GM18868 (cell line): ENCODE data around the gene ZFC3H1.
"Not testable (repeated sequence)": the region's sequence is repeated elsewhere in the genome, so short reads cannot be mapped to it uniquely, and the experiment has no call there.

Experiments used
- ATAC-seq: cut with Tn5 transposase; IDR thresholded peaks from one replicate; pipeline ENCODE4 v1.9.1; 2021; ENCODE audit warnings: mild to moderate bottlenecking, moderate library complexity; ENCODE audit not compliant: unreplicated experiment

ZFC3H1 gene

GRCh38 chr12:71663561-71664410 lies at the start of gene ZFC3H1, which contains the start of gene THAP2:
TSS of gene ZFC3H1 (minus strand) at chr12:71663848. CDS start at chr12:71663610, 238 bp downstream.
TSS of gene THAP2 (plus strand) at chr12:71664301. CDS start at chr12:71664510, 209 bp downstream.
- ATAC-seq, result peak; percentile 90

GRCh38 chr12:71710276-71711125 lies 46.9 kb upstream of the ZFC3H1 start:
- ATAC-seq, result no peak

GRCh38 chr12:71708658-71709057 lies 45.0 kb upstream of the ZFC3H1 start:
- no peak for ATAC-seq

GRCh38 chr12:71704920-71705319 lies 41.3 kb upstream of the ZFC3H1 start:
- ATAC-seq, result no peak

GRCh38 chr12:71703206-71703605 lies 39.6 kb upstream of the ZFC3H1 start:
- ATAC-seq, result no peak

GRCh38 chr12:71702590-71702989 lies 38.9 kb upstream of the ZFC3H1 start:
- ATAC-seq, result no peak

- ATAC-seq, result not testable (repeated sequence)
Observed at GRCh38 chr12:71702181-71702580, 38.5 kb upstream of the ZFC3H1 start.

GRCh38 chr12:71695782-71696181 lies 32.1 kb upstream of the ZFC3H1 start:
- no peak for ATAC-seq

- peak; percentile 81 for ATAC-seq
Observed at GRCh38 chr12:71694099-71694820, 30.6 kb upstream of the ZFC3H1 start.

- peak; percentile 20 for ATAC-seq
Observed at GRCh38 chr12:71693651-71694050, 30.0 kb upstream of the ZFC3H1 start.

- no peak for ATAC-seq
Observed at GRCh38 chr12:71693126-71693525, 29.5 kb upstream of the ZFC3H1 start.

- ATAC-seq, result no peak
Observed at GRCh38 chr12:71691504-71692129, 28.0 kb upstream of the ZFC3H1 start.

- ATAC-seq, result no peak
Observed at GRCh38 chr12:71688961-71689570, 25.4 kb upstream of the ZFC3H1 start.

GRCh38 chr12:71687172-71687571 lies 23.5 kb upstream of the ZFC3H1 start:
- not testable (repeated sequence) for ATAC-seq

- no peak for ATAC-seq
Observed at GRCh38 chr12:71686658-71687025, 23.0 kb upstream of the ZFC3H1 start.

- peak; percentile 84 for ATAC-seq
Observed at GRCh38 chr12:71685914-71686657, 22.4 kb upstream of the ZFC3H1 start, which contains the start of gene TMEM19. TSS of gene TMEM19 (plus strand) at chr12:71686082. CDS start at chr12:71686681, 599 bp downstream.

GRCh38 chr12:71685312-71685906 lies 21.8 kb upstream of the ZFC3H1 start:
- ATAC-seq, result no peak

- ATAC-seq, result no peak
Observed at GRCh38 chr12:71684081-71684480, 20.4 kb upstream of the ZFC3H1 start.

- ATAC-seq, result no peak
Observed at GRCh38 chr12:71683633-71684032, 20.0 kb upstream of the ZFC3H1 start.
